Activated CD4-positive, alpha-beta T cell treated with anti-CD3 and anti-CD28 coated beads for 48 hours (primary cell): Measurements from ENCODE around the gene CTNNA2.

Experiments used
- DNase-seq: peaks from one replicate; pipeline ENCODE4 v3.0.0-alpha.2; 2020

The CTNNA2 gene

GRCh38 chr2:80302314-80303005 lies 789.6 kb downstream of the CTNNA2 start:
- no peak for DNase-seq

GRCh38 chr2:80303006-80303908 lies 790.4 kb downstream of the CTNNA2 start:
- no peak for DNase-seq

- no peak for DNase-seq
Measured at GRCh38 chr2:80303909-80304837, 791.3 kb downstream of the CTNNA2 start, which contains the start of gene LRRTM1. TSS of gene LRRTM1 (minus strand) at chr2:80304752. CDS start at chr2:80303819, 933 bp downstream.

DNA sequence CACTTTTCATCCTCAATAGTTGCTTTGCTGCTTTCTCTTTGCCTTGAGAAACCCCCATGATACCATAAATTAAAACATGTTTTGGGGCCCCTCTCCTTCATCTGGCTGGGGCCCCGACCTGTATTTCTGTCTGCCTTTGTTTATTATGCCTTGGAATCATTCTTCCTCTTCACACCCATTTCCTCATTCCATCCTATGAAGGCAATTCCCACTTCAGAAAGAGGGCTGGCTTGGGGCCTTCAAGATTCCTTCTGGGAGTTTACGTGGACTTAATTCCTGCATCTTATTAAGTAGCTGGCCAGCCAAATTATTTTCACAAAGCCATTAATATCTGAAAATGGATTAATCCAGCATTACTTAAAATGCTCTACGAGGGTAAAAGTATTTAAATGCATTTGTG lies 798.5 kb downstream of the CTNNA2 start:
- no peak for DNase-seq

GRCh38 chr2:80312282-80312839 lies 799.5 kb downstream of the CTNNA2 start:
- DNase-seq = no peak

GRCh38 chr2:80322311-80322920 lies 809.6 kb downstream of the CTNNA2 start:
- no peak for DNase-seq

- DNase-seq = no peak
Measured at GRCh38 chr2:80322958-80323357, 810.1 kb downstream of the CTNNA2 start.

DNA sequence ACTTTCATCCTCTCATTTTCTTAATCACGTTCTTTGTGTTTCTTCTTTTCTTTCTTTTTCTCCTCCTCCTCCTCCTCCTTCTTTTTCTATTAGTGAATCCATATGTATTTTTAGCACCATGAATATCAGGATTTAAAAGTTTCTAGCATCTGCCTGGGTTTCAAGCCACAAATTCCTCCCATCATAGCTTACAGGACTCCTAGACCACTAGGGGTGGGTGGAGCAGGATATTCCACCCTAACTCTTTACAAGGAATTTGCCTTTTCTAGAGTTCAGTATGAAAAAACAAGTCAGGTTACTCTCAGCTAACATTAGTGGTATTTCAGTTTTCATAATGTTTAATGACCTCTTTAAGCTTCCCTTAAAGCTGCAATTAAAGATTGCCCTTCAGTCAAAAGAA lies 810.8 kb downstream of the CTNNA2 start:
- DNase-seq = no peak

GRCh38 chr2:80324525-80324924 lies 811.7 kb downstream of the CTNNA2 start:
- no peak for DNase-seq

DNA sequence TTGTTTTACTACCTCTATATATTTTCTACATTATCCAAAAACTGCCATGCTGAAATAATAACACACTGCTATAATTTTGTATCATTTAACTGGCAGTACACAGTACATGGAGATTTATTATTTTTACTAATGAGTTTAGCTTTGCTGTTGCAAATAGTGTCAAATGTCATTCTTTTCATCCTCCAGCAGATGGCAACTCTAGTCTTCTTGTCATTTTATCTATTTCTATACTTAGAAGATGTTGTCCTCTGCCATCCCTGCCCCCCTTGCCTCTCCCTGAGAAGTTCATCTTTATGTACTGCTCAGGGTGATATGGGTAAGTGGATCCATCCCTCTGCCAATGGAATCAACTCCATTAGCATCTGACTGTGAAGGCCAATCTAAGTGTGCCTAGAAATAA lies 813.4 kb downstream of the CTNNA2 start:
- no peak for DNase-seq

DNA sequence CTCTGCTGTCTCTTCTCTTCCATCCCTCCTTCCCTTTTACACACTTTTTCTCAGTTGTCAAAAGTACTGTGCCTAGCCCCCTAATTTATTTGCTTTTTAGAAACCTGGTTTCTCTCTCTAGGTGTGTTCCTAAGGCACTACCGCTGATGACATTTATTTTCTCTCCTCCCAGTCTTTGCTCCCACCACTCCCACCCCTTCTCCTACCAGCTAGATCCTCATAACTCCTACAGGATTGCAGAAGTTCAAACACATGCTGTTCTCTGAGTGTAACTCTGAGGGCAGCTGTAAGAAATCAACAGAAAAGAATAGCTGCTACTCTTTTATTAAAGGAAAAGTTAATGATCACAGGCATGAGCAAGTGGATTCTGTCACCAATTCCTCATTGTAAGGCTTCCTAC lies 814.0 kb downstream of the CTNNA2 start:
- no peak for DNase-seq

DNA sequence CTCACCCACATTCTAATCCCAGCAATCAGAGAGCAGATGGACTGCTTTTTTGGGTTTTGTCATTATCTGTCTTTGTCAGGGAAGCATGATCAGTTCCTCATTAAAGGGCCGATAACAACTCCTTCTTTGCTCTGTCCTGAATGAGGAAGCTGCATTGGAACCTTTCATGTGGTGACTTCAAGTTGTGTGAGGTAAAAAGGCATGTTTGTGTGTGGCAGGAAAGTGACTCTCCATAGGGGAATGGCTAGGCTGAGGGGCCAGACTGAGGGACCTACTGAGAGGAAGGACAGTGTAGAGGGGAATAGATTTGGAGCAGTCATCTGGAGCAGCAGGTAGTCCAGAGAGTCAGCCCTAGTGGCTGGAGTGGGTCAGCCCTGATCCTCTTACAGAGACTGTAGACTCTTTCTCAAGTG lies 815.3 kb downstream of the CTNNA2 start:
- no peak for DNase-seq

GRCh38 chr2:80329491-80329890 lies 816.6 kb downstream of the CTNNA2 start:
- no peak for DNase-seq

DNA sequence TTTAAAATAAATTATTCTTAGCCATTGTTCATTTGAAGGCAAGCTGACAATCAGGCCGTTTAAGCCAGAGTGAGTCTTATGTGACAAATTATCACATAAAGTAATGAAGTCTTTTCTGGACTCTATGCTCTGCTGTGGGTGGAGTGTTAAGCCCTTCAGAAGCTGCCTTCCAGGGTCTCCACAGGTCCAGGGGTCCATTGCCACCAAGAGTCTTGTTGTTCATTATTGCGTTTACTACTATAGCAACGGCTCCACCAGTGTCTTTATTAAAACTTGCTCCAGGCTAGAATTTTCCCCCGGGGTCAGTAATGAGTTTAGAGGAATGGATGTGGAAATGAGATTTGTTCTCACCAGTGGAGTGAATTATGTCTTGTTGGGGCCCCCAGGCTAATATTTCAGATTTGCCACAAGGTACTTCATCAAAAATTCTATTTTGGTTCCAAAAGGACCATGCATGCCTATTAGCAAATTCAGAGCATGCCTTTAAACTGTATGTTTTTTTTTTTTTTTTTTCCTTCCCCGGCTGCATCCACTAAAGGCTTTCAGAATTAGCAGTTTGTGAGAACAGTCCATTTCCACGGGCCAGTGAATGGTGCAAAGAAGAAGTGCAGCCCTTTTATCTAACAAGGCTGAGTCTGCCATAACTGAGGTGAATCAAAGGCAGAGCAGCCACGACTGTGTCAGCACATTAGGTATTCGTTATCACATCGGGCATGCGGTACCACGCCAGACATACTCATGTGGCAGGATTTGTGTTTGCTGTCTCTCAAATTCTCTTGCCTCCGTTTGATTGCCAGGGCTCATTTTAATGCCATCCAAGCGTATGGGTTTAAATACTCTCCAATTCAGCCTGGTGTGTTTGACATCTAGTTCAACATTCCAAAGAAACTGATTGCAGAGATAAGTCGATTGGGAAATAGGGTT lies 817.9 kb downstream of the CTNNA2 start:
- no peak for DNase-seq

DNA sequence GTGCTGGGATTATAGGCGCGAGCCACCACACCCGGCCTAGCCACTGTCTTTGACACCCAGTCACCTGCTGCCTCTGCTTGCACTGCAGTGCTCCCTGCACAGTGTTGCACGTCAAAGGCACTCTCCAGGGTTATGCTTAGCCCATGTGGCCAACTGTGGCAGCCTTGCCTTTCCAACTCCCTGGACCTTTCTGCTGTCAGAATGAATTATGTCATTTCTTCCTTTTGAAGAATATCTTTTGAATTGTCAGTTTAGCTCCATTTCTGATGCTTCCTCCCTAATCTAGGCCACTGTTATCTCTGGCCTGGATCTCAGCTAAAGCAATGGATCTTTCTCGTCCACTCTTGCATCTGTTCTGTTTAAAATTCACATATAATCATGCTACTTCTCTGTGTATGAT lies 821.0 kb downstream of the CTNNA2 start:
- no peak for DNase-seq

DNA sequence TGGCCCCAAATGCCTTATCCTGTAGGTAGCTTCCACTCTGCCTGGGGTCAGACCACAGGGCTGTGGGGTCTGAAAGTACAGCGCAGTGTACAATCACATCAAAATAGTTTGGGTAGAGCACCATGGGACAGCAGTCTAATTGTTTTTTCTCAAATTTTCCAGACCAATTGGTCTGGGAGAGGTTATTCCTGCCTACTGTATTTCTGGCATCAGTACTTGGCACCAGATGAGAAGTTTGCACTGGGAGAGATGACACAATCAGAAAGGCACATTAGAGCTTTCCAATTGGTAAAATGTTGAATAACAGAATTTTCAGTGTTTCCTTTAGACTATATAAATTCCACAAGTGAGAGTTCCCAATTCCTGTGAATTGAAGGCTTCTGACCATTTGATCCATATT lies 822.6 kb downstream of the CTNNA2 start:
- DNase-seq = no peak

DNA sequence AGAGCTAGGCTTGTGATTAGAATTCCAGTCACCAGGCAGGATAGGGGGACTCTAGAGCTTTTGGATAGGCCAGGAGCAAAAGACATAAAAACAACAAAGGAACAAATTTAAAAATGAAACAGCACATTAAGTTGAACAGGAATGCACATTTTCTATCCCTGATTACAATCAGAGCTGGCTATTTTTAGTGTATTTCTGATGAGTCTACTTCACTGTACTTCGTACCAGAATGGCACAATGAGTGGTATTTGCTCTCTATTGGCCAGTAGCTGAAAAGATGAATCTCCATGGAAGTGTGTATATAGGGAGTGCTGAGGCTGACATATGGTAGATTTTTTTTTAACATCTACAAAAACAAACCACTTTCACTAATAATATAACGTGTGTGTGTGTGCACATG lies 825.9 kb downstream of the CTNNA2 start:
- DNase-seq = no peak

DNA sequence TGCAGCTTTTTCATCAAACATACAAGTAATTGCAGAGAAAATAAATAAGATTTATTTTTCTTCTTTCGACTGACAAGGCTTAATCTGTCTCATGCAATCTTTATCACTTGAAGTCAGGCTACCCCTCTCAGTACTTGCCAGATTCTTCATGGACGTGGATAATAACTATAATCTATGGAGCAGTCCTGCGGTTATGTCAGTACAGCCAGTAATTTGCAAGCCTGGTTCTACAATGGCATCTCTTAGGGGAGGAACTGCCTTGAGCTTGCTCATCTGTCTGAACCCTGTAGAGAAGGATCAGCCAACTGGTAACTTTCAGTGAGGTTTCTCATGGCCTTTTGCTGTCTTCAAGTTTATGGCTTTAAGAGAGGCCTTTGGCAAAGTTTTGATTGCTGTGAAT lies 827.2 kb downstream of the CTNNA2 start:
- DNase-seq = no peak

- no peak for DNase-seq
Measured at GRCh38 chr2:80348078-80348477, 835.2 kb downstream of the CTNNA2 start.

DNA sequence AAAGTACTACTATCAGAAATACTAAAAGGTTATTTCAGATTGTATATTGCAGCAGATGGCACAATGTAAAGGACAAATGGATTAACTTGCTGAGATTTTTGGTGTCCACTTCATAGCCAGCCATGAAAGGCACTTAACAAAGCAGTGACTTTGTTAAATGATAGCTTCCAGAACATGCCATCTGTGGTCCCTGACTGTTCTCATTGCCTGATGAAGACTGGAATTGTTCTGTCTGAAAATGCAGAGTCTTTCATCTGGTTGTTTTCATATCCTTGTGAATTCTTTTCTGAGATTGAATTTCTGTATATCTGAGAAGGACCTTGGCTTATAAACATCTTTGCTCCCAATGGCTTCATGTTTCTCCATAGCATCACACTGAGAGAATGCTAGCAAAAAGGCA lies 836.1 kb downstream of the CTNNA2 start:
- no peak for DNase-seq

DNA sequence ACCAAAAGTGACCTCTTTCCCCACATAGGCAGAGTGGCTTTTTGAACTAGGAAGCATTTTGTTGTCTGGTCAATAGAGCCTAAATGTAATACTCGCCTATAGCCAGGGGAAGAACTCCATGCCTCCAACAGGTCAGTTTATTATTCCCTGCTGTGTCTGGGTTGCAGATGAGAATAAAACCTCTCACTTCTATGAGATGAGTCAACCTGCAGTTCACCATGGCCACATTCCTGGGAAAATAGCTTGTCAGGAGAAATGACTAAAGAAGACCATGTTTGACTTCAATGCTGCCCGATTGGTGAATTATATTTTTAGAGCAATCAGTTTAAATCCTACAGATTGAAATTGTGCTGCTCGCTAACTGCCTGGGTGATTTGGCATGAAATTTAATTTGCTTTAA lies 838.4 kb downstream of the CTNNA2 start:
- no peak for DNase-seq
